HFFc6 (cell line): ENCODE data around the gene RNLS. TPM values are rescaled to one million over a fixed set of nuclear protein-coding genes. Genes with fewer than 3 reads are reported as not detected.

Experiments used
- DNase-seq: peaks from one replicate; pipeline ENCODE4 v3.0.0-alpha.2; 2018
- H3K27ac Mint-ChIP-seq: 2 replicates; pipeline ENCODE4 v1.8.0; 2020; ENCODE audit warnings: mild to moderate bottlenecking, mixed read lengths
- H3K27me3 Mint-ChIP-seq: 2 replicates; pipeline ENCODE4 v1.8.0; 2021; ENCODE audit warnings: mild to moderate bottlenecking, moderate library complexity, mixed read lengths; ENCODE audit not compliant: insufficient read depth
- H3K36me3 Mint-ChIP-seq: 2 replicates; pipeline ENCODE4 v1.8.0; 2021; ENCODE audit warnings: low read depth, mixed read lengths
- H3K4me1 Mint-ChIP-seq: 2 replicates; pipeline ENCODE4 v1.8.0; 2020; ENCODE audit warnings: low read depth, mixed read lengths
- H3K4me3 Mint-ChIP-seq: 2 replicates; pipeline ENCODE4 v1.8.0; 2020; ENCODE audit warnings: mild to moderate bottlenecking, moderate library complexity, mixed read lengths
- H3K9me3 Mint-ChIP-seq: 2 replicates; pipeline ENCODE4 v1.8.0; 2020; ENCODE audit warnings: mild to moderate bottlenecking, mixed read lengths
- CTCF ChIP-seq: fragments of 200-600 bp; sonication (generic); IDR thresholded peaks from 2 replicates; pipeline ENCODE4 v1.5.0; 2021; ENCODE audit warnings: antibody characterized with exemption, mild to moderate bottlenecking
- total RNA-seq, 6 experiments: library from RNA; stranded (reverse); fragmentation: NEBNext Ultra II Directional; extraction: Animal tissue kit (Norgen Biotek cat#: 25700); gene quantifications; 2 replicates in 1 of 6; 3 replicates in 5 of 6; pipeline ENCODE4 v1.2.3, GENCODE V29; 2021

The RNLS gene
- total RNA-seq, 6 experiments from 2014 or later: 1.8 to 3.1 (median 2.4) TPM

- Mint-ChIP-seq H3K36me3 (no peaks in the 10 kb centered on the region), H3K27ac (no peak overlapping the region), H3K27me3 (no peaks in the 10 kb centered on the region), H3K4me3 (no peak overlapping the region), H3K9me3 (no peaks in the 10 kb centered on the region), H3K4me1 (no peaks in the 10 kb centered on the region)
- no peak for TF ChIP-seq CTCF
- no peak for DNase-seq
These were observed 105.6 kb downstream of the RNLS start for GRCh38 chr10:88477343-88478085.

- Mint-ChIP-seq H3K4me1 (no peaks in the 10 kb centered on the region), H3K36me3 (no peaks in the 10 kb centered on the region), H3K9me3 (no peaks in the 10 kb centered on the region), H3K27ac (no peak overlapping the region), H3K27me3 (no peaks in the 10 kb centered on the region), H3K4me3 (no peak overlapping the region)
- TF ChIP-seq CTCF: no peak
- no peak for DNase-seq
These were observed 108.0 kb downstream of the RNLS start for GRCh38 chr10:88474884-88475844.

GRCh38 chr10:88473989-88474883, 108.9 kb downstream of the RNLS start:
- TF ChIP-seq CTCF: no peak
- H3K27ac Mint-ChIP-seq: no peak overlapping the region
- no peak overlapping the region for H3K4me3 Mint-ChIP-seq

GRCh38 chr10:88472540-88472939, 110.6 kb downstream of the RNLS start:
- Mint-ChIP-seq H3K27me3 (no peaks in the 10 kb centered on the region), H3K9me3 (no peaks in the 10 kb centered on the region), H3K36me3 (no peaks in the 10 kb centered on the region), H3K4me1 (peaks cover 10% of the 10 kb centered on the region), H3K27ac (no peak overlapping the region), H3K4me3 (no peak overlapping the region)
- peak; percentile 45; the same call in 1 of the 2 replicates for TF ChIP-seq CTCF
- peak; percentile 6 for DNase-seq

More at GRCh38 chr10:88473989-88474883, 108.9 kb downstream of the RNLS start:
- H3K27me3 Mint-ChIP-seq: no peaks in the 10 kb centered on the region
- H3K36me3 Mint-ChIP-seq: no peaks in the 10 kb centered on the region
- no peaks in the 10 kb centered on the region for H3K4me1 Mint-ChIP-seq
- H3K9me3 Mint-ChIP-seq: no peaks in the 10 kb centered on the region
- DNase-seq: no peak

GRCh38 chr10:88471899-88472298, 111.2 kb downstream of the RNLS start:
- H3K4me1 Mint-ChIP-seq: peaks cover 12% of the 10 kb centered on the region
- DNase-seq: no peak

More at GRCh38 chr10:88471899-88472298, 111.2 kb downstream of the RNLS start:
- Mint-ChIP-seq H3K4me3 (no peak overlapping the region), H3K27me3 (no peaks in the 10 kb centered on the region), H3K9me3 (no peaks in the 10 kb centered on the region), H3K36me3 (no peaks in the 10 kb centered on the region), H3K27ac (no peak overlapping the region)
- no peak for TF ChIP-seq CTCF
